GF-D8 (cell line): ENCODE data around the gene TBCK.
"Not testable (repeated sequence)": the region's sequence is repeated elsewhere in the genome, so short reads cannot be mapped to it uniquely, and the experiment has no call there.

Experiments
- DNase-seq: peaks from one replicate; lab custom pipeline; 2025; lab: John Stamatoyannopoulos, UW

TBCK gene

DNA sequence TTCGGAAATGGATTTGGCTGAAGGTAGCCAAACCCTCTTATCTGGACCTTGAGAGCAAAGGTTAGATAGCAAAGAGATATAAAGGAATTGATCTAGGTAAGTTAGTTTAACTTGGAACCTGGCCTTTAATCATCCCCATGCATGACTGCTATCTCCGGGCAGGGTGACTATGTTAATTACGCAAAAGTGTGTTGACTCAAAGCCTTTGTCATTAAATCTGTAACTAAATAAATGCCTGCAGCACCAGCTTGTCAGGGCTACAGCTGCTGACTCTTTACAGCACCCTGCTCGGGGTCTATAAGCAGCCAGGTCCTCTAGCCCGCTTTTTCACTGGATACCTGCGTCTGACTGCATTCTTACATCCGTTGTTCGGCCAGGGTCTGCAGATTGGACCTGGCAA is 201.7 kb downstream of the TBCK start:
- DNase-seq = no peak

DNA sequence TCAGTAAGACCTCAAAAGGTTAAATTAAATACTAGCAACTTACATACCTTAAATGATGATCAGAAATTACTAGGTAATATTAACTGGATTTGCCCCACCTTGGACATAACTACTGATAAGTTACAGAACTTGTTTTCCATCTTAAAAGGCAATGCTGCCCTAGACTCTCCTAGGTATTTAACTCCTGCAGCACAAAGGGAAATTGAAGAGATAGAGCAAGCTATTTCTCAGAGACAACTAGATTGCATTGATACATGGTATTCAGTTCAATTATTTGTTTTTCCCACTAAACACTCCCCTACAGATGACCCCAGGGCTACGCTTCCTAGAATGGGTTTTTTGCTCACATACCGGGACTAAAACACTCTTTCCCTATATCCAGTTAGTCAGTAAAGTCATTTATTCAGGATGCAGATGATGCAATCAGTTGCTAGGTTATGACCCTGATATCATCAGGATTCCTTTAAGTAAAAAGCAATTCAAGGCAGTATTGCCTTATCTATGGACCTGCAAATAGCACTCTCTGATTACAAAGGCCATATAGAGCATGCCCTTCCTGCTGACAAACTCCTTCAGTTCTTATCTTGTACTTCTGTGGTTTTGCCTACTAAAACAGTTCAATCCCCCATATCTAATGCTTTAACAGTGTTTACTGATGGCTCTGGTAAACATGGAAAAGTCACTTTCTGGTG is 204.1 kb downstream of the TBCK start:
- DNase-seq = not testable (repeated sequence)

DNA sequence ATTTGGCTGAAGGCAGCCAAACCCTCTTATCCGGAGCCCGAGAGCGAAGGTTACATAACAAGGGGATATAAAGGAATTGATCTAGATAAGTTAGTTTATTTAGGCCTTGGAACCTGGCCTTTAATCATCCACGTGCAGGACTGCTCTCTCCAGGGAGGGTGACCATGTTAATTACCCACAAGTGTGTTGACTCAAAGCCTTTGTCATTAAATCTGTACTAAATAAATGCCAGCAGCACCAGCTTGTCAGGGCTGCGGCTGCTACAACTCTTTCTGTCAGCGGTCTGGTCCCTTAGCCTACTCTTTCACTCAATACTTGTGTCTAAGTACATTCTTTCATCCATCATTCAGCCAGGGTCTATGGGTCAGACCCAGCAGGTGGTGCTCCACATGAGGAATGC is 206.1 kb downstream of the TBCK start:
- no peak for DNase-seq

DNA sequence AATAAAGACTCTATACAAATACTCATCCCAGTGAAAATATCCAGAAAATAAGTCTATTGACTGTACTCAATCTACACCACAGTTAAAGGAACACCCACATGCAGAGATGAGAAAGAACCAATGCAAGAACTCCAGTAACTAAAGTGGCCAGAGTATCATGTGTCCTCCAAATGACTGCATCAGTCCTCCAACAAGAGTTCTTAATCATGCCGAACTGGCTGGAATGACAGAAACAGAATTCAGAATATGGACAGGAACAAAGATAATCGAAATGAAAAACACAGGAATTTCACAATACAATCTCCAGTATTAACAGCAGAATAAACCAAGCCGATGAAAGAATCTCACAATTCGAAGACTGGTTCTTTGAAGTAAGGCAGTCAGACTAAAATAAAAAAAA is 210.3 kb downstream of the TBCK start:
- DNase-seq = no peak

DNA sequence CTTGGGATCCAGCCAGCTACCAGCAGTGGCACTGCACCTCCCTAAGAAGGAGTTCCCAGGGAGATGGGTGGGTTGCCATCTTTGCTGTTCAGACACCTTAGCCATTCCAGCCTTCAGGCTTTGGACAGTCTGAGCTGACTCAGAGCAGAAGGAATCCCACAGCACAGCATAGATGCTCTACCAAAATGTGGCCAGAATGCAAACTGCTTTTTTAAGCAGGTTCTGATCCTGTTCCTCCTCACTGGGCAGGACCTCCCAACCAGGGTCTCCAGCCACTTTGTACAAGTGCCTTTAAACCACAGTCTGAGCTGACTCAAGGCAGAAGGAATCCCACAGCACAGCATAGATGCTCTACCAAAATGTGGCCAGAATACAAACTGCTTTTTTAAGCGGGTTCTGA is 211.7 kb downstream of the TBCK start:
- no peak for DNase-seq

DNA sequence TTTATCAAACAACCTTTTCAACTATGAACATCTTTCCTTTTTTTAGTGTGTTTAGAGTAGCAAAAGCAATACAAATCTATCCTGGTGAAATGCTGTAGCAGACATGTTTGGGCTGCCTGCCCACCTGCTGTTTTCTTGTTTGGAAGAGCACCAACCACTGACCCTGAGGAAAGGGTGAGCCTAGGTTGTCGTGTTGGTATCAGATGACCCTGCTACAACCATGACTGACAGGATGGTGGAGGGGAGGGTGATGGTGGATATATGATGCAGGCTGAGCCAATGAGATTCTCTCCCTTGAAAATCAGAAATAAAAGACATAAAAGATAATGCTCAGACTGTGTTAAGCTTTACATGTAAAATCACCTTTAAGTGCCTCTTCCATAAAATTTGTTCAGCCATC is 219.6 kb downstream of the TBCK start:
- no peak for DNase-seq

DNA sequence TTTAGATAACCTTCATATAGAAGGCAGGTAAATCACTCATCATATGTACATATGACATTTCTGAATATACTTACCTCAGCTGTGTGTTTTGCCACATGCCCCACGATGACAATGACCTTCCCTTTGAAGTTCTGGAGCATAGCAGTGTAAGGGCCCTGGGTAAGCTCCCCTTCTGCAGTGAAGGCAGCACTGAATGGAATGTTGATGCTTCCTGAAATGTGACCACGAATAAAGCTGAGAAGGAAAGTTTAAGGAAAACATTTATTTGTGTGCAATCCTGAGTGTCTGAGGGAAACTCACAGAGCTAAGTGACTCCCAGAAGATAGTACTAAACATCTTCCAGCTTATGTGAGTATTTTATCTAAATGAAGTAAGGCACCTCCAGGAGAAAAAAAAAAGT is 220.6 kb downstream of the TBCK start:
- DNase-seq = no peak

DNA sequence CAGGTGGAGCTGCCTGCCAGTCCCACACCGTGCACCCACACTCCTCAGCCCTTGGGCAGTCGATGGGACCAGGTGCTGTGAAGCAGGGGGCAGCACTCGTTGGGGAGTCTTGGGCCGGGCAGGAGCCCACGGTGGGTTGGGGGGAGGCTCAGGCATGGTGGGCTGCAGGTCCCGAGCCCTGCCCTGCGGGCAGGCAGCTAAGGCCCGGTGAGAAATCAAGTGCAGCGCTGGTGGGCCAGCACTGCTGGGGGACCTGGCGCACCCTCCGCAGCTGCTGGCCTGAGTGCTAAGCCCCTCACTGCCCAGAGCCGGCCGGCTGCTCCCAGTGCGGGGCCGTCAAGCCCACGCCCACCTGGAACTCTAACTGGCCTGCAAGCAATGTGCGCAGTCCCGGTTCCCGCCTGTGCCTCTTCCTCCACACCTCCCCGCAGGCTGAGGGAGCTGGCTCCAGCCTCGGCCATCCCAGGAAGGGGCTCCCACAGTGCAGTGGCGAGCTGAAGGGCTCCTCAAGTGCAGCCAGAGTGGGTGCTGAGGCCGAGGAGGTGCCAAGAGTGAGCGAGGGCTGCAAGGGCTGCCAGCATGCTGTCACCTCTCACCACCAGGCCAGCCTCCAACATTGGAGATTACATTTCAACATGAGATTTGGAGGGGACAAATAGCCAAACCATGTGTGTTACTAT is 223.5 kb downstream of the TBCK start:
- no peak for DNase-seq

DNA sequence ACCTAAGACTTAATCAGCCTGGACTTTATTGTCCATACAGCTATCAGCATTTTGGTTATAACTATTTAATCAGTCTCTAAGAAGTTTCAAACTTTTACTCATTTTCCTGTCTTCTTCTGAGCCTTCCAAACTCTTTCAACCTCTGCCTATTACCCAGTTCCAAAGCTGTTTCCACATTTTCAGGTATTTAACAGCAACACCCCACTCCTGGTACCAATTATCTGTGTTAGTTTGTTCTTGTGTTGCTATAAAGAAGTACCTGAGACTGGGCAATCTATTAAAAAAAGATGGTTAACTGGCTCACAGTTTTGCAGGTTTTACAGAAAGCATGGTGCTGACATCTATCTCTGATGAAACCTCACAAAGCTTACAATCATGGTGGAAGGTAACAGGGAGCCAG is 225.2 kb downstream of the TBCK start:
- DNase-seq = no peak

DNA sequence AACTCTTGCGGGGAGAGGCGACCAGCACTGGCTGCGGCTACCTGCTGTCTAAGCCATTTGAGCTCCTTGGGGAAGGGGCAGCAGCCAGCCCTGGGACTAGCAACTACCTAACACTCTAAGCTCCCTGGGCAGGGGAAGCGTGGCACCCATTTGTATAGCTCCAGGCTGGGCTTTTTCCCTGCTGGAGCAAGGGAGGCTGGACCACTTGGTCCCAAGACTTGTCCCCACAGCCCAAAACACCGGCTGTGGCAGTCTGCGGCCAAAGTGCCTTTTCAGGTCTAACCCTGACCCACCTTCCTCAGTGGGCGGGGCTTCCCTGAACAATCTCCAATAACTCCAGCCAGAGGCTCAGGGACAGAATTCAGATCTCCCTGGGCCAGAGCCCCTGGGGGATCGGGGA is 232.9 kb downstream of the TBCK start:
- DNase-seq = no peak

DNA sequence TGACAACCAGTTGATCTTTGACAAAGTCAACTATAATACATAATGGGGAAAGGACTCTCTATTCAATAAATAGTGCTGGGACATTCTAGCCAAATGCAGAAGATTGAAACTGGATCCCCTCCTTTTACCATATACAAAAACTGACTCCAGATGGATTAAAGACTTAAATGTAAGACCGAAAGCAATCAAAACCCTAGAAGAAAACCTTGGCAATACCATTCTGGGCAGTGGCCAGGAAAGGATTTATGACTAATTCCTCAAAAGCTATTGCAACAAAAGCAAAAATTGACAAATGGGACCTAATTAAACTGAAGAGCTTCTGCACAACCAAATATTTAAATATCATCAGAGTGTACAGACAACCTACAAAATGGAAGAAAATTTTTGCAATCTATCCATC is 235.6 kb downstream of the TBCK start:
- DNase-seq = no peak

DNA sequence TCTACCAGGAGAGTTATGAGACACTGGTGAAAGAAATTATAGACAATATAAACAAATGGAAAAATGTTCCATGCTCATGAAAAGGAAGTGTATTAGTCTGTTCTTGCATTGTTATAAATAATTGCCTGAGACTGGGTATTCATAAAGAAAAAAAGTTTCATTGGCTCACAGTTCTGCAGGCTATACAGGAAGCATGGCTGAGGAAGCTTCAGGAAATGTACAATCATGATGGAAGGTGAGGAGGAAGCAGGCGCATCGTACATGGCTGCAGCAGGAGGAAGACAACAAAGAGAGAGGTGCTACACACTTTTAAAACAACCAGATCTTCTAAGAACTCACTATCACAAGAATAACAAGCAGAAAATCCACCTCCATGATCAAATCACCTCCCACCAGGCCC is 236.4 kb downstream of the TBCK start:
- no peak for DNase-seq

DNA sequence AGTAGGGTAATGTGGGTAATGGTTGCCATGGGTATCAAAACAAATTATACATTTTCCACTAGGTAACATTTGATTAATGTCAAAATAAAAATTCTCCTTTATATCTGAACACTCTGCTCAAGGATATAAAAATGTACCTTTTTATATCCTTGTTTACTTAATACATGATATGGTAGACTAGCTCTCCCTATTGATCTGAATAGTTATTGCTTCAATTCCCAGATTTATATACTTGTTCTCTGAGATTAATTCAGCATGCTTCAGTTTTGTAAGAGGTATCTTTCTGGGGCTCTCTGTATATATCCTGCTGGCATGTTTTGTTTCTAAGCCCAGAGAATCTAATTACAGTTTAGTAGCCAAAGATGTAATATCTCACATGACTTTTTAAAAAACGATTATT is 251.0 kb downstream of the TBCK start:
- no peak for DNase-seq

DNA sequence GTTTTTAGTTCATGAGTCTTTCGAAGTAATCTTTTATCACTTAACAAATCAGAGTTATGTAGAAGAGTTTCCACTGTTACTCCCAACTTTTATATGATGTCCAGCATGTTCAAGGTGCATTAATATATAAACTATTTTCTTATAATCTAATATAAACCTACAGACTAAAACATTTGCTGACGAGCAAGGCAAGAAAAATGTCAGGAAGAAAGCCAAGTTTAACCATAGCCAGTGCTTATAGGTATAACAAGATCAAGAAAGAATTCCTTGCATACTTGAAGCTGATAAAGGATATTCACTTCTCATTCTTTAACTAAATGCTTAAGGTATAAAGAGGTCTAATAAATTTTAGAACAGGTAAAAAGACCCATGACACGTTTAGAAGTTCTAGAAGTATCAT is 253.0 kb downstream of the TBCK start:
- DNase-seq = no peak

DNA sequence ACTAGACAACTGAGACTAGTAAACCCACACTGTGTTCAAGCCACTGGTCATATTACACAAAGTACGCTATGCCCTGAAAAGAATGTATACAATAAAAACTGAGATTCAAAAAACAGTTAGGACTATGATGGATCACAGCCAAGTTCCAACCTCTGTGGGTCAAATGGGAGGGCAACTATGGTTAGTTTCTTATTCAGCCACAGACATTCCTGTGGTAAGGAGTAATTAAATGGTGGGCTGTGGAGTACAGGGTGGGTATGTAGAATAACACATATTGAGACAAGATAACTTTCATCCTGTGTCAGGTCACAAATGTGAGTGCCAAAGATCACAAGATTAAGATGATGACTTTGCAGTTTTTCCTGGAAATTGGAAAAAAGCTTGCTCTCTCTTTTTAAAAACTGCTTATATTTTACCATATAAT is 253.5 kb downstream of the TBCK start:
- DNase-seq = no peak

DNA sequence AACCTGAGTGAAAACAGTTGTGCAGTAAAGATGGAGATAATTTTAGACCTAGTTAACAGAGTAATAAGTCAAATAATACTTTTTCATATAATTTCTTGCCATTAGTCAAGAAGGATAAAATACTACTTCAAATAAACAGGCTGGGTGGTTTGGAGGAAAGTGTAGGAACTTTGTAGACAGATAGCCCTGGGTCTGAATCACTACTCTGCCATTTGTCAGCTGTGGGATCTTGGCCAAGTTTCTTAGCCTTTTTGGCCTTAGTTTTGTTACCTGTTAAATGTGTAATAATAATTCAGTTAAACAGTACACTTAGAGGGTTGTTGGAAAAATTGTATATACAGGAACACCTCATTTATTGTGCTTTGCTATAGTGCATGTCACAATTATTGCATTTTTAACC is 257.1 kb downstream of the TBCK start:
- DNase-seq = no peak

DNA sequence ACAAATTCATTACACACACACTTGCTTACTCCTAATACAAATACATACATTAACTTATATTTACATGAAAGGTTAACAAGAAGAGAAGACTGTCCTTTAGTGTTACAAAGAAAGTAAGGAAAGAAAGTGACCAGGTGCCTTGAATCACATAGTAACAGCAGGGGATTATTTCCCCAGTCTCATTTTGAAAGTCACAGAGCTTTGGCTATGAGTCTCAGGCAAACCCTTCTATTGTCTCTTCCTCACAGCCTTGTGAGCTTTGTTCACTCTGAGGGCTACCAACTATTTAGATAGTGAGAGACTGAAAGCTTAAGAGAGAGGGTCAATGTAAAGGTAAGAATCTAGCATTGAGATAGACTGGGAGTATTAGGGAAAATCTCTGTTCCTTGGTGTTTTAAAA is 259.1 kb downstream of the TBCK start:
- DNase-seq = no peak

DNA sequence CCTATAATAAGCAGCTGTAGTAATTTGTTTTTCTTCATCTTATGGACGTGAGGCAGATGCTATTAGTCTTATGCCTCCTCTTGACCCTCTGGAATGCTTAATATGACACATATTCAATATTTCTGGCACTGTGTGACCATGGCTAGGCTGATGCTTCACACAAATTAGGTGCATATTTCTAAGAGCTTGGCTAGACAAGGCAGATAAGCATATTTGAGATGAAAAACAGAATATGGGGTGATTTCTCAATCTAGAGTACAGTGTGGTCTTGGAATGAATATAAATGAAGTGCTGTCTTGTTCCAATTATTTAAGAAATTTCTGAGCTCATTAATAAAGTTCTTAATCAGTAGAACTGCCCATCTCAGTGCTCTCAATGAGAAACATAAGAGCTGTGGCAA is 264.5 kb downstream of the TBCK start:
- DNase-seq = no peak

DNA sequence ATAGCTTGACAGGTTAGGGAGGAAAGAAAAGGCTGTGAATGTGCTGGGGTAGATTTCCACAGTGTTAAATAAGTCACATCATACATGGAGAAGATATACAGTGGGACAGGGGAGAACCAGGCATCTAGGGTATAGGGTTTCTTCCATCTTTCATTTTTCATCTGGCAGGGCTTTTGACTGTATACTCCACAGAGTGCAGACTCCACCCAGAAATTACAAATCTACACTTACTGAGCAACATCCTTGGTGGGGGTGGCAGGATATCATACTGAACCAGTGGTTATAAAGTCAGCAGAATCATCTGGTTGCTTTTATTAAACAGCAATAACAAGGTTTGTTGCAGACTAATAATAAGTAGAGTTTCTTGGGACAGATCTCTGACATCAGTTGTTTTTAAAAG is 266.5 kb downstream of the TBCK start:
- no peak for DNase-seq

DNA sequence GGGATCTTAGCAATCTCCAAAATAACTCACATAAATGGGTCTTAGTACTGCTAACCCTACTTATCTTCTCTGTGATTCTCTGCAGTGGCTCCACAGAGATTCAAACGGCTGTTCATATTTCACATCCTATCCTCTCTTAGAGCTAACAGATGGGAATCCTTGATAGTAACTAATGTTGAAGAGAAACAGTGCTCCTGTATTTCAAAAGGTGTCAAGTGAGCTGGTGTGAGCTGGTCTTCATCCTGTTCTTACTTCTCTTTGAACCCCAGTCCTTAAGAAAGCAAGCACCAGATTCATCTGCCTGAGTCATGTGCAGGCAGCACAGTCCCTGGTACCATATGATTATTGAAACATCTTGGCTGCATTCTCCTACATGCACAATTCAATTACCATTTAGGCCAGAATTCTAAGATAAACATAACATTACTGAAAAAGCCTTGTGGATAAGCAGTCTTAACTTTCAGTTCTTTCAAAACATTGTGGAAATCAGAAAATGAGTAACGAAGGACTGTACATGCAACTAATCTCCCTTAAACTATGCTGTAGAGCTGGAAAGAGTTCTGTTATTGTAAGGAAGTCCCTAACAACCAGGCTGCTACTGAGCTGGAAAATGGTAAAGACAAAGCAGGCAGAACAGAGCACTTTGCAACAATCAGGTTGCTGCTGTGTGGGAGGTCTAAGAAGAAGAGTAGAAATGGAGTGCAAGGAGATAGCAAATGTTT is 267.6 kb downstream of the TBCK start:
- DNase-seq = no peak

DNA sequence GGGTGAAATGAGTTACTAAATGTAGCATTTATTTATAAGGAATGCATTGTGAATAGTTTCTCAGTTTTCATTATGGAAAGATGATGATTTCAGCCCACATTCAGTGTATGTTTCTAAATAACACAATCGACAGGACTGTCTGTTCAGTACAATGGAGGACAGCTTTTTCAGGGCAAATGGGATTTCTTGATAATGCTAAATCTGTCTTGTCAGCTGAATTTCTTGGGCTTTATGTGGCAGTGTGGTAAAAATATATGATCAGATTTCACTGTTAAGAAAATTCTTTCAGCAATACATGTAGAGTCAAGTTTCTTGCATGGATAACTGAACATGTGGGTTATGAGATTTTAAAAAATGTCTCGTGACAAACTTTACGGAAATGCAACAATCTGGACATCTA is 269.9 kb downstream of the TBCK start:
- DNase-seq = no peak

DNA sequence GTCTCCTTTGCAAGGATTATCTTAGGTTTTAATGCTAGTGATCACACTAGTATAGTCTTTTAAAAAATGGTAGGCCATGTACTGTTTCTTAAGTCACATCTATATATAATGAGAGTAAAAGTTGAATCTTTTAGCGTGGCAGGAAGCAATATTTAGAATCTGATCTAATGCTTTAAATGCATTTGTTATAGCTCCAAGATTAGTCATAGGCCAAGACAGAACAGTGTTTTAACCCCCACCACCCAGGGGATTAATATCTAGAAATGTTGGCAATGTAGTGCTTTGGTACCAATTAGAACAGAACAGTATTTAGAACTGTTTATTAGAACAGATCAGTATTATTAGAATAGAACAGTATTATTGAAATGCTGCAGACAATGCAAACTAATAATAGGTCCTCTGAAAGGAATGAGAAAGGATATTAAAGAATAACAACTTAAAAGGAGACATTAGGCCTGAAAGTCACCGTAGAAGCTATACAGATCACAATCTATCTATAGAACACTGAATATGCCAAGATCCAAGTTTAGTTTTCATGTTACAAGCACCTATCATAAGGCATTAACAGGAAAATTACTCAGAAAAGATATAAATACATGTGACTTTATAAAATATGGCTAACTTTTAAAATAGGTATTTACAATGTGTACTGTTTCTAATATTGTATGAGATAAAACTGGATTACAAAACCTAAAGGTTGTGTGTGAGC is 274.6 kb downstream of the TBCK start:
- no peak for DNase-seq

DNA sequence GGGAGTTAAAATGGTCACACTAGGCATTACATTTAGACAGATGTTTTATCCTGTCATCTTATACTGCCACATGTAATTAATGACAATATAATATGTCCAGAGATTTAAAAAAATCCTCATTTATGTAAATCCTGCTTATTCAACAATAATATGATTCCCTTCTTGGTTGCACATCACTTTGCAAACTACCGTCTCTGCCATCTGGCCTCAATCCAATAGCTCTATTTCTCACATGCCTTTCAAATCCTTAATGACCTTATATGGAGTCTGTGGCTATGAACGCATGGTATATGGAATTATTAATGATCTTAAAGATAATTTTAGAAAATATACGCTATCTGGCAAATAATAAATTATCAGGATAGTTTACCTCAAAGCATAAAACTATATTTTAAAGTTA is 276.2 kb downstream of the TBCK start:
- DNase-seq = no peak
